Astrocyte of the spinal cord (primary cell): ENCODE measurements around the gene RNU6-9.
"Not testable (repeated sequence)": the region's sequence is repeated elsewhere in the genome, so short reads cannot be mapped to it uniquely, and the experiment has no call there.

Experiments used
- DNase-seq: peaks from one replicate; pipeline ENCODE4 v3.0.0; 2011; ENCODE audit warnings: low read depth, low spot score
- H3K4me3 ChIP-seq: 2 replicates; pipeline ENCODE4 v1.5.1; 2011; ENCODE audit warnings: low read depth, mild to moderate bottlenecking, low read length, moderate library complexity
- CTCF ChIP-seq: IDR thresholded peaks from 2 replicates; pipeline ENCODE4 v1.5.1; 2012; ENCODE audit warnings: low read depth, mild to moderate bottlenecking, low read length, inconsistent platforms
- in situ Hi-C: cut with HindIII; loops from 2 replicates; pipeline ENCODE4 v1.10.0; 2017; ENCODE audit warnings: low sequenced_read_pairs

Gene RNU6-9

GRCh38 chr19:850221-850978 lies 42.9 kb upstream of the RNU6-9 start:
- in situ Hi-C loops: no loop called here
- TF ChIP-seq CTCF: no peak
- H3K4me3 ChIP-seq: no peak overlapping the region
- DNase-seq: peak; percentile 83

DNA sequence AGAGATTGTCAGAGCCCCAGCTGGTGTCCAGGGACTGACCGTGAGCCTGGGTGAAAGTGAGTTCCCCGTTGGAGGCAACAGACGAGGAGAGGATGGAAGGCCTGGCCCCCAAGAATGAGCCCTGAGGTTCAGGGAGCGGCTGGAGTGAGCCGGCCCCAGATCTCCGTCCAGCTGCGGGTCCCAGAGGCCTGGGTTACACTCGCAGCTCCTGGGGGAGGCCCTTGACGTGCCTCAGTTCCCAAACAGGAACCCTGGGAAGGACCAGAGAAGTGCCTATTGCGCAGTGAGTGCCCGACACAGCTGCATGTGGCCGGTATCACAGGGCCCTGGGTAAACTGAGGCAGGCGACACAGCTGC lies 42.3 kb upstream of the RNU6-9 start:
- DNase-seq: no peak
- H3K4me3 ChIP-seq: no peak overlapping the region
- TF ChIP-seq CTCF: no peak
- in situ Hi-C loops: no loop called here

DNA sequence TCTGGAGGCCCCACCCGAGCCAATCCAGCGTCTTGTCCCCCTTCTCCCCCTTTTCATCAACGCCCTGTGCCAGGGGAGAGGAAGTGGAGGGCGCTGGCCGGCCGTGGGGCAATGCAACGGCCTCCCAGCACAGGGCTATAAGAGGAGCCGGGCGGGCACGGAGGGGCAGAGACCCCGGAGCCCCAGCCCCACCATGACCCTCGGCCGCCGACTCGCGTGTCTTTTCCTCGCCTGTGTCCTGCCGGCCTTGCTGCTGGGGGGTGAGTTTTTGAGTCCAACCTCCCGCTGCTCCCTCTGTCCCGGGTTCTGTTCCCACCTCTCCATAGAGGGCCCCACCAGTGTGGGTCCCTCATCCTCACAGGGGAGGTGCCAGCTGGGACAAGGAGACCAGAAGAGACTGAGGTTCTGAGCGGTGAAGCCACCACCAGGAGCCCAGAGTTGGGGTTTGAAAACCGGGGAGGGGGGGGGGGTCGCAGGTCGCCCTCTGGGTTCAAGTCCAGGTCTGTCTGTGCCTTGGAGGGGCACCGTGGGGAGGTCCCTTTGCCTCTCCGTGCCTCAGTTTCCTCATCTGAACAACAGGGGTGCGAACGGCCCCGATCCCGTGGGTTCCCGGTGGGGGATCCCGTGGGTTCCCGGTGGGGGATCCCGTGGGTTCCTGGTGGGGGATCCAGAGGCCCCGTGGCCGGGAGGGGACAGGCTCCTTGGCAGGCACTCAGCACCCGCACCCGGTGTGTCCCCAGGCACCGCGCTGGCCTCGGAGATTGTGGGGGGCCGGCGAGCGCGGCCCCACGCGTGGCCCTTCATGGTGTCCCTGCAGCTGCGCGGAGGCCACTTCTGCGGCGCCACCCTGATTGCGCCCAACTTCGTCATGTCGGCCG lies 40.9 kb upstream of the RNU6-9 start, which contains the start of gene ELANE:
Gene ELANE, plus strand, starts transcription at position 168 of the 878 bp plus-strand sequence. Its CDS starts 26 bp downstream, at position 194.
- TF ChIP-seq CTCF: no peak
- DNase-seq: no peak
- in situ Hi-C loops: no loop called here
- H3K4me3 ChIP-seq: no peak within 1 kb of the TSS

GRCh38 chr19:853014-853585 lies 40.2 kb upstream of the RNU6-9 start:
- no peak for TF ChIP-seq CTCF
- no peak for DNase-seq
- no peak overlapping the region for H3K4me3 ChIP-seq
- in situ Hi-C loops: no loop called here

- DNase-seq, H3K4me3 ChIP-seq, in situ Hi-C loops: not testable (repeated sequence)
Observed at GRCh38 chr19:853614-854220, 39.6 kb upstream of the RNU6-9 start.

DNA sequence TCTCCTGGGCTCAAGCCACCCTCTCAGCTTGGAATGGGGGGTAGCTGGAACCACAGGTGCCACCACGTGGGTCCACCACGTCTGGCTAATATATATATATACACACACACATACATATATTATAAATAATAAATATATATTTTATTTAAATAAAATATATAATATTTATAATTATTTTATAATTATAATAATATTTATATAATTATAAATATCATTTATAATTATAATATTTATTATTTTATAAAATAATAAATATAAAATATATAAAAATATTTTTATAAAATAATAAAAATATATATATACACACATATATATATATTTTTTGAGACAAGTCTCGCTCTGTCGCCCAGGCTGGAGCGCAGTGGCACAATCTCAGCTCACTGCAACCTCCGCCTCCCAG lies 38.7 kb upstream of the RNU6-9 start:
- no peak for TF ChIP-seq CTCF
- in situ Hi-C loops: no loop called here
- DNase-seq: no peak
- H3K4me3 ChIP-seq: no peak overlapping the region
